K562 treated with DMSO at 1 percent for 4 hours (cell line): ENCODE measurements around the gene OXTR. TPM values are rescaled to one million over a fixed set of nuclear protein-coding genes. Genes with fewer than 3 reads are reported as not detected.

Experiments used
- total RNA-seq: library from RNA; unstranded; fragments of 300-600 nt; gene quantifications from 2 replicates; pipeline ENCODE4 v1.2.3, GENCODE V29; 2022; ENCODE audit not compliant: insufficient read depth

Gene OXTR
- total RNA-seq = 0.27 and 0.75 TPM in 2 replicates

GRCh38 chr3:8769088-8769822 is at the start of gene OXTR:
Gene OXTR, minus strand, starts transcription at chr3:8769613. Its CDS starts 1,426 bp downstream, at chr3:8768187.

GRCh38 chr3:8733332-8734094 is 35.9 kb downstream of the OXTR start, which contains the start of gene CAV3:
Gene CAV3, plus strand, starts transcription at chr3:8733802. Its CDS starts 75 bp downstream, at chr3:8733877.

Other genes starting within 250 kb of the OXTR start
- gene SSUH2, start 124.8 kb downstream of the OXTR start, total RNA-seq = not detected in 2 replicates
- gene CAV3, start 35.8 kb downstream of the OXTR start, total RNA-seq = not detected in 2 replicates
- 8.3 and 8.8 TPM in 2 replicates for gene RAD18, start 193.9 kb upstream of the OXTR start, total RNA-seq